Vagina (tissue), 2 donors: ENCODE data around the gene ZCCHC14. TPM values are rescaled to one million over a fixed set of nuclear protein-coding genes. Genes with fewer than 3 reads are reported as not detected.

Experiments
- DNase-seq, 2 donors: peaks; one replicate each; pipeline ENCODE4 v3.0.0-alpha.2; 2017; ENCODE audit errors: extremely low spot score in 2 of 2
- H3K27ac ChIP-seq: fragments of 200-600 bp; sonication (generic); one replicate; pipeline ENCODE4 v1.5.1; 2019
- H3K27me3 ChIP-seq: fragments of 200-600 bp; sonication (generic); one replicate; pipeline ENCODE4 v1.5.1; 2019
- H3K36me3 ChIP-seq, 2 donors: fragments of 200-600 bp; sonication (generic); one replicate each; pipeline ENCODE4 v1.5.1; 2017 to 2019
- H3K4me1 ChIP-seq: fragments of 200-600 bp; sonication (generic); one replicate; pipeline ENCODE4 v1.5.1; 2019
- H3K4me3 ChIP-seq, 2 donors: fragments of 200-600 bp; sonication (generic); 1 replicate in 1 of 2; 2 replicates in 1 of 2; pipeline ENCODE4 v1.5.1; 2016 to 2019
- H3K9me3 ChIP-seq: fragments of 200-600 bp; sonication (generic); one replicate; pipeline ENCODE4 v1.5.1; 2019
- POLR2A ChIP-seq, 2 donors: fragments of 450-650 bp; IDR thresholded peaks; one replicate each; pipeline ENCODE4 v1.6.1; 2017; ENCODE audit warnings: antibody characterized with exemption in 2 of 2, mild to moderate bottlenecking in 2 of 2, moderate library complexity in 2 of 2
- POLR2AphosphoS5 ChIP-seq, 2 donors: sonication (generic); formaldehyde crosslinking; IDR thresholded peaks; one replicate each; pipeline ENCODE4 v1.9.0; 2017; ENCODE audit warnings: antibody characterized with exemption in 2 of 2, mild to moderate bottlenecking in 2 of 2, low read depth in 1 of 2; ENCODE audit not compliant: insufficient read depth in 1 of 2
- intact Hi-C: fragments of 100-400 bp; cut with DNase I; formaldehyde crosslinking; loops from one replicate; pipeline ENCODE4 v1.15.1; 2023
- total RNA-seq: library from RNA; depleted of rRNA; stranded (reverse); fragments of >200 nt; gene quantifications from one replicate; pipeline ENCODE4 v1.2.3, GENCODE V29; 2016
- TF ChIP-seq, protein P1 (sequence below), 3 experiments: fragments of 450-650 bp in 2 of 3; fragments of 200-600 bp in 1 of 3; sonication (generic) in 1 of 3; IDR thresholded peaks; one replicate each; pipeline ENCODE4 v1.5.1; 2017 to 2019; ENCODE audit warnings: antibody characterized with exemption in 3 of 3, mild to moderate bottlenecking in 2 of 3, moderate library complexity in 2 of 3

ZCCHC14 gene
- total RNA-seq, 1 donor from 2014 or later, result 74.2 TPM

- no peak for DNase-seq
- H3K27me3 ChIP-seq, result no peaks in the 10 kb centered on the region
- intact Hi-C loops, result no loop called here
- H3K9me3 ChIP-seq, result no peaks in the 10 kb centered on the region
- H3K4me3 ChIP-seq, result no peak overlapping the region
- TF ChIP-seq, protein P1, sequence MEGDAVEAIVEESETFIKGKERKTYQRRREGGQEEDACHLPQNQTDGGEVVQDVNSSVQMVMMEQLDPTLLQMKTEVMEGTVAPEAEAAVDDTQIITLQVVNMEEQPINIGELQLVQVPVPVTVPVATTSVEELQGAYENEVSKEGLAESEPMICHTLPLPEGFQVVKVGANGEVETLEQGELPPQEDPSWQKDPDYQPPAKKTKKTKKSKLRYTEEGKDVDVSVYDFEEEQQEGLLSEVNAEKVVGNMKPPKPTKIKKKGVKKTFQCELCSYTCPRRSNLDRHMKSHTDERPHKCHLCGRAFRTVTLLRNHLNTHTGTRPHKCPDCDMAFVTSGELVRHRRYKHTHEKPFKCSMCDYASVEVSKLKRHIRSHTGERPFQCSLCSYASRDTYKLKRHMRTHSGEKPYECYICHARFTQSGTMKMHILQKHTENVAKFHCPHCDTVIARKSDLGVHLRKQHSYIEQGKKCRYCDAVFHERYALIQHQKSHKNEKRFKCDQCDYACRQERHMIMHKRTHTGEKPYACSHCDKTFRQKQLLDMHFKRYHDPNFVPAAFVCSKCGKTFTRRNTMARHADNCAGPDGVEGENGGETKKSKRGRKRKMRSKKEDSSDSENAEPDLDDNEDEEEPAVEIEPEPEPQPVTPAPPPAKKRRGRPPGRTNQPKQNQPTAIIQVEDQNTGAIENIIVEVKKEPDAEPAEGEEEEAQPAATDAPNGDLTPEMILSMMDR (IDR thresholded peaks at IDR 0.05), result no peak
- TF ChIP-seq POLR2A (IDR thresholded peaks at IDR 0.05) (no peak), POLR2AphosphoS5 (IDR thresholded peaks at IDR 0.05; ENCODE audit: insufficient read depth in 1 of 2, low read depth in 1 of 2) (no peak)
- no peak overlapping the region for H3K27ac ChIP-seq
- no peaks in the 10 kb centered on the region for H3K36me3 ChIP-seq
- H3K4me1 ChIP-seq, result peaks cover 13% of the 10 kb centered on the region
These were observed 43.3 kb upstream of the ZCCHC14 start for GRCh38 chr16:87535855-87536794.

- Histone ChIP-seq H3K4me1 (peaks cover 6% of the 10 kb centered on the region), H3K36me3 (no peaks in the 10 kb centered on the region), H3K4me3 (no peak overlapping the region), H3K27me3 (no peaks in the 10 kb centered on the region), H3K27ac (no peak overlapping the region), H3K9me3 (no peaks in the 10 kb centered on the region)
- DNase-seq, result no peak
- intact Hi-C loops, result no loop called here
- TF ChIP-seq POLR2A (IDR thresholded peaks at IDR 0.05) (no peak), POLR2AphosphoS5 (IDR thresholded peaks at IDR 0.05; ENCODE audit: insufficient read depth in 1 of 2, low read depth in 1 of 2) (no peak)
- TF ChIP-seq, protein P1 (IDR thresholded peaks at IDR 0.05), result no peak
These were observed 42.6 kb upstream of the ZCCHC14 start for GRCh38 chr16:87535457-87535854.

GRCh38 chr16:87534751-87535150 is 41.9 kb upstream of the ZCCHC14 start:
- Histone ChIP-seq H3K4me3 (no peak overlapping the region), H3K9me3 (no peaks in the 10 kb centered on the region), H3K27me3 (no peaks in the 10 kb centered on the region), H3K27ac (no peak overlapping the region), H3K4me1 (no peaks in the 10 kb centered on the region), H3K36me3 (no peaks in the 10 kb centered on the region)
- TF ChIP-seq POLR2A (IDR thresholded peaks at IDR 0.05) (no peak), POLR2AphosphoS5 (IDR thresholded peaks at IDR 0.05; ENCODE audit: insufficient read depth in 1 of 2, low read depth in 1 of 2) (no peak)
- TF ChIP-seq, protein P1 (IDR thresholded peaks at IDR 0.05), result no peak
- DNase-seq, result no peak
- intact Hi-C loops, result no loop called here

DNA sequence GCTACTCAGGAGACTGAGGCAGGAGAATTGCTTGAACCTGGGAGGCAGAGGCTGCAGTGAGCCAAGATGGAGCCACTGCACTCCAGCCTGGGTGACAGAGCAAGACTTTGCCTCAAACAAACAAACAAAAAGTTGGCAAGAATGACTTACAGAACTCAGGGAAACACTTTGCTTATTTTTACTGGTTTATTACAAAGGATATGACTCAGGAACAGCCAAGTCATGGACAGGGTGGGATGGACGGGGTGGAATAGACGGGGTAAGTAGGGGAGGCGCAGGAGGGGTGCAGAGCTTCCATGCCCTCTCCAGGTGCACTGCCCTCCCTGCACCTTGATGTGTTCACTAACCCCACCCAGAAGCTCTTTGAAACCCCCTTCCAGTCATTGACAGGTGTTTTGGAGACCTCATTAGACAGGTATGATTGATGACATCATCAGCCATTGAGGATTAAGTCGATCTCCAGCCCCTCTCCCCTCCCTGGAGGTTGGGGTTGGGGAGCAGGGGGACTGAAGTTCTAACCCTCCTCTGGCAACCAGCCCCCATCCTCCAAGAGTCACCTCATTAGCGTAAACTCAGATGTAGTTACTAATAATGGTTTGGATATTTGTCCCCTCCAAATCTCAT is 41.3 kb upstream of the ZCCHC14 start:
- DNase-seq, result no peak
- intact Hi-C loops, result no loop called here
- H3K27me3 ChIP-seq, result no peaks in the 10 kb centered on the region
- no peaks in the 10 kb centered on the region for H3K4me1 ChIP-seq
- H3K4me3 ChIP-seq, result no peak overlapping the region
- H3K36me3 ChIP-seq, result no peaks in the 10 kb centered on the region
- TF ChIP-seq POLR2AphosphoS5 (IDR thresholded peaks at IDR 0.05; ENCODE audit: insufficient read depth in 1 of 2, low read depth in 1 of 2) (no peak), POLR2A (IDR thresholded peaks at IDR 0.05) (no peak)
- TF ChIP-seq, protein P1 (IDR thresholded peaks at IDR 0.05), result no peak
- no peak overlapping the region for H3K27ac ChIP-seq
- H3K9me3 ChIP-seq, result no peaks in the 10 kb centered on the region

- Histone ChIP-seq H3K36me3 (no peaks in the 10 kb centered on the region), H3K9me3 (no peaks in the 10 kb centered on the region), H3K4me1 (no peaks in the 10 kb centered on the region), H3K4me3 (no peak overlapping the region), H3K27me3 (no peaks in the 10 kb centered on the region), H3K27ac (no peak overlapping the region)
- intact Hi-C loops, result no loop called here
- DNase-seq, result no peak
- no peak for TF ChIP-seq POLR2AphosphoS5 (IDR thresholded peaks at IDR 0.05; ENCODE audit: insufficient read depth in 1 of 2, low read depth in 1 of 2)
- no peak for TF ChIP-seq POLR2A (IDR thresholded peaks at IDR 0.05)
- TF ChIP-seq, protein P1 (IDR thresholded peaks at IDR 0.05), result no peak
These were observed 40.2 kb upstream of the ZCCHC14 start for GRCh38 chr16:87533061-87533460.
